Right cardiac atrium (tissue), 5 donors: ENCODE results near the gene KCNA3. TPM values are rescaled to one million over a fixed set of nuclear protein-coding genes. Genes with fewer than 3 reads are reported as not detected.

ENCODE experiments used
- ATAC-seq, 2 donors: fragments of 200-7000 bp; cut with Tn5 transposase; one replicate each; pipeline versions ENCODE4 v1.8.0 to v1.9.1; 2020; ENCODE audit warnings: moderate library complexity in 2 of 2, mild to moderate bottlenecking in 1 of 2
- DNase-seq, 3 donors: peaks; one replicate each; pipeline ENCODE4 v3.0.0-alpha.2; 2020
- H3K27ac ChIP-seq: one replicate; pipeline ENCODE4 v1.5.1; 2013; ENCODE audit warnings: mild to moderate bottlenecking, low read length, control low read depth, moderate library complexity
- H3K27me3 ChIP-seq: one replicate; pipeline ENCODE4 v1.6.1; 2013; ENCODE audit not compliant: control insufficient read depth, insufficient read depth
- H3K4me1 ChIP-seq: one replicate; pipeline ENCODE4 v1.6.1; 2013; ENCODE audit warnings: low read length; ENCODE audit not compliant: control insufficient read depth, insufficient read depth
- H3K4me3 ChIP-seq: one replicate; pipeline ENCODE4 v1.5.1; 2013; ENCODE audit warnings: low read length, control low read depth
- H3K9me3 ChIP-seq: one replicate; pipeline ENCODE4 v1.6.1; 2013; ENCODE audit warnings: low read length; ENCODE audit not compliant: control insufficient read depth
- WGBS: extraction: QIAGEN DNeasy Blood & Tissue Kit; methylation state at CpG from one replicate; pipeline ENCODE4 v1.1.7; 2013; 5-methylcytosine and 5-hydroxymethylcytosine counted together
- intact Hi-C, 4 donors: fragments of 100-400 bp; cut with DNase I; formaldehyde crosslinking; loops; one replicate each; pipeline versions ENCODE4 v1.11.0 to v1.14.0; 2022 to 2023
- polyA plus RNA-seq: library from polyadenylated mRNA; stranded (reverse); fragments of 200-250 nt; gene quantifications from one replicate; pipeline ENCODE4 v1.2.3, GENCODE V29; 2013
- total RNA-seq, 4 donors: library from RNA; stranded (reverse); fragmentation: NEBNext Ultra II Directional; extraction: Animal tissue kit (Norgen Biotek cat#: 25700); gene quantifications; one replicate each; pipeline ENCODE4 v1.2.1, GENCODE V29; 2021
- donor health status: healthy with polysubstance abuse.
- donor health status: DM: no; HTN: yes; CAD: no.
- donor health status: DM: no; HTN: no; CAD: no.
- donor health status: DM: no; HTN: yes; CAD: no; lungs with severe emphysema.
- donor health status: DM: yes; HTN: yes; CAD: no.

KCNA3 gene
- total and polyA plus RNA-seq, 5 donors: 0.20 to 2.0 (median 0.56) TPM

GRCh38 chr1:110638556-110638955 lies 36.2 kb downstream of the KCNA3 start:
- ATAC-seq (no peak), DNase-seq (no peak)
- no peak overlapping the region for H3K4me3 ChIP-seq
- no peaks in the 10 kb centered on the region for H3K9me3 ChIP-seq
- intact Hi-C loops: no loop called here
- H3K4me1 ChIP-seq: peaks cover 4% of the 10 kb centered on the region
- whole genome bisulfite sequencing: 92% methylated on average over 6 of the region's 6 CpGs
- no peaks in the 10 kb centered on the region for H3K27me3 ChIP-seq
- no peak overlapping the region for H3K27ac ChIP-seq

- 66% methylated on average over 2 of the region's 2 CpGs for WGBS
- Histone ChIP-seq H3K4me1 (peaks cover 4% of the 10 kb centered on the region), H3K27me3 (no peaks in the 10 kb centered on the region), H3K9me3 (no peaks in the 10 kb centered on the region), H3K4me3 (no peak overlapping the region), H3K27ac (no peak overlapping the region)
- intact Hi-C loops: no loop called here
- no peak for ATAC-seq
- no peak for DNase-seq
Observed at GRCh38 chr1:110638058-110638457, 36.7 kb downstream of the KCNA3 start.

GRCh38 chr1:110637475-110637874 lies 37.3 kb downstream of the KCNA3 start:
- no peak for ATAC-seq
- peaks cover 4% of the 10 kb centered on the region for H3K4me1 ChIP-seq

GRCh38 chr1:110636149-110636935 lies 38.4 kb downstream of the KCNA3 start:
- WGBS: 92% methylated on average over 4 of the region's 4 CpGs

More at GRCh38 chr1:110637475-110637874, 37.3 kb downstream of the KCNA3 start:
- no peak overlapping the region for H3K27ac ChIP-seq
- no peak overlapping the region for H3K4me3 ChIP-seq
- no peaks in the 10 kb centered on the region for H3K27me3 ChIP-seq
- WGBS: 75% methylated on average over 3 of the region's 3 CpGs
- intact Hi-C loops: no loop called here
- no peak for DNase-seq
- H3K9me3 ChIP-seq: no peaks in the 10 kb centered on the region

GRCh38 chr1:110635434-110635833 lies 39.3 kb downstream of the KCNA3 start:
- intact Hi-C loops: no loop called here
- no peak for DNase-seq
- no peak for ATAC-seq
- H3K27me3 ChIP-seq: no peaks in the 10 kb centered on the region
- H3K27ac ChIP-seq: no peak overlapping the region
- no peaks in the 10 kb centered on the region for H3K9me3 ChIP-seq
- H3K4me1 ChIP-seq: peaks cover 4% of the 10 kb centered on the region
- H3K4me3 ChIP-seq: no peak overlapping the region
- whole genome bisulfite sequencing: 91% methylated on average over 2 of the region's 2 CpGs

More at GRCh38 chr1:110636149-110636935, 38.4 kb downstream of the KCNA3 start:
- no peak overlapping the region for H3K27ac ChIP-seq
- DNase-seq: no peak
- H3K27me3 ChIP-seq: no peaks in the 10 kb centered on the region
- peaks cover 4% of the 10 kb centered on the region for H3K4me1 ChIP-seq
- H3K4me3 ChIP-seq: no peak overlapping the region
- intact Hi-C loops: no loop called here
- no peak for ATAC-seq
- H3K9me3 ChIP-seq: no peaks in the 10 kb centered on the region

- ATAC-seq: peak; percentile 91 to 93
- 28% methylated on average over 7 of the region's 7 CpGs for WGBS
- peak; percentile 89 to 95 (median 94) for DNase-seq
- H3K4me3 ChIP-seq: no peak overlapping the region
- peaks cover 4% of the 10 kb centered on the region for H3K4me1 ChIP-seq
- H3K9me3 ChIP-seq: no peaks in the 10 kb centered on the region
- intact Hi-C loops: loop anchor here (5.0 kb wide), 2 partner anchors 133 to 148 kb away; no protein-coding TSS in a partner anchor
- H3K27me3 ChIP-seq: no peaks in the 10 kb centered on the region
- H3K27ac ChIP-seq: no peak overlapping the region
Observed at GRCh38 chr1:110634455-110635311, 40.1 kb downstream of the KCNA3 start.

GRCh38 chr1:110634086-110634454 lies 40.7 kb downstream of the KCNA3 start:
- Histone ChIP-seq H3K4me3 (no peak overlapping the region), H3K9me3 (no peaks in the 10 kb centered on the region), H3K27me3 (no peaks in the 10 kb centered on the region), H3K27ac (peak overlapping the region; percentile 27), H3K4me1 (peaks cover 4% of the 10 kb centered on the region)
- no peak for DNase-seq
- WGBS: 82% methylated on average over 1 of the region's 1 CpG
- no peak for ATAC-seq
- intact Hi-C loops: loop anchor here (5.0 kb wide), 2 partner anchors 133 to 148 kb away; no protein-coding TSS in a partner anchor

GRCh38 chr1:110633646-110634030 lies 41.1 kb downstream of the KCNA3 start:
- no peaks in the 10 kb centered on the region for H3K27me3 ChIP-seq
- no peaks in the 10 kb centered on the region for H3K9me3 ChIP-seq
- H3K4me1 ChIP-seq: peaks cover 4% of the 10 kb centered on the region
- no peak overlapping the region for H3K4me3 ChIP-seq
- intact Hi-C loops: loop anchor here (5.0 kb wide), 2 partner anchors 134 to 149 kb away; no protein-coding TSS in a partner anchor
- no peak for DNase-seq
- H3K27ac ChIP-seq: no peak overlapping the region
- WGBS: 84% methylated on average over 2 of the region's 2 CpGs
- ATAC-seq: no peak

- Histone ChIP-seq H3K4me1 (peaks cover 4% of the 10 kb centered on the region), H3K27ac (no peak overlapping the region), H3K9me3 (no peaks in the 10 kb centered on the region), H3K4me3 (no peak overlapping the region), H3K27me3 (no peaks in the 10 kb centered on the region)
- DNase-seq: no peak
- WGBS: 88% methylated on average over 6 of the region's 6 CpGs
- intact Hi-C loops: loop anchor here (2.0 to 5.0 kb wide), 4 partner anchors 135 to 151 kb away; no protein-coding TSS in a partner anchor
- no peak for ATAC-seq
Observed at GRCh38 chr1:110631836-110632620, 42.7 kb downstream of the KCNA3 start.

GRCh38 chr1:110630839-110631663 lies 43.7 kb downstream of the KCNA3 start:
- DNase-seq (peak; percentile 78 to 88 (median 86)), ATAC-seq (peak; percentile 70 to 76)
- 31% methylated on average over 13 of the region's 13 CpGs for WGBS
- no peaks in the 10 kb centered on the region for H3K27me3 ChIP-seq
- no peak overlapping the region for H3K27ac ChIP-seq
- H3K4me1 ChIP-seq: peaks cover 4% of the 10 kb centered on the region
- H3K4me3 ChIP-seq: no peak overlapping the region
- intact Hi-C loops: loop anchor here (2.0 to 5.0 kb wide), 4 partner anchors 136 to 152 kb away; no protein-coding TSS in a partner anchor
- no peaks in the 10 kb centered on the region for H3K9me3 ChIP-seq
